ENCODE results near the gene CCL18. TPM values are rescaled to one million over a fixed set of nuclear protein-coding genes. Genes with fewer than 3 reads are reported as not detected.
"Not testable (repeated sequence)": the region's sequence is repeated elsewhere in the genome, so short reads cannot be mapped to it uniquely, and the experiment has no call there.

The CCL18 gene
- total RNA-seq, 4 donors from 2014 or later, result 4.5 TPM; not detected in 3

- Histone ChIP-seq H3K4me1 (peaks cover 0 to 7% (median 0%) of the 10 kb centered on the region in 4 donors), H3K9me3 (no peaks in the 10 kb centered on the region), H3K27ac (no peak overlapping the region), H3K36me3 (no peaks in the 10 kb centered on the region), H3K4me3 (no peak overlapping the region), H3K27me3 (no peaks in the 10 kb centered on the region)
- no peak for DNase-seq (ENCODE audit: low spot score in 2 of 2)
- WGBS, 2 donors, result 15 to 27% methylated on average over 5 of the region's 5 CpGs
- no peak for TF ChIP-seq EP300 (IDR thresholded peaks at IDR 0.05)
- TF ChIP-seq POLR2A (IDR thresholded peaks at IDR 0.05), result no peak
- no peak for TF ChIP-seq CTCF (IDR thresholded peaks at IDR 0.05)
Observed at GRCh38 chr17:36117505-36118382, 53.7 kb downstream of the CCL18 start.

GRCh38 chr17:36118477-36119353 is 54.6 kb downstream of the CCL18 start:
- Histone ChIP-seq H3K27me3 (no peaks in the 10 kb centered on the region), H3K9me3 (no peaks in the 10 kb centered on the region), H3K27ac (no peak overlapping the region), H3K4me1 (peaks cover 0 to 7% (median 0%) of the 10 kb centered on the region in 4 donors), H3K4me3 (no peak overlapping the region), H3K36me3 (no peaks in the 10 kb centered on the region)
- TF ChIP-seq EP300 (IDR thresholded peaks at IDR 0.05) (no peak), CTCF (IDR thresholded peaks at IDR 0.05) (no peak), POLR2A (IDR thresholded peaks at IDR 0.05) (no peak)
- WGBS, 2 donors, result 88 to 92% methylated on average over 12 of the region's 12 CpGs
- DNase-seq (ENCODE audit: low spot score in 2 of 2), result no peak

GRCh38 chr17:36120221-36120620 is 56.1 kb downstream of the CCL18 start:
- TF ChIP-seq POLR2A (IDR thresholded peaks at IDR 0.05) (no peak), CTCF (IDR thresholded peaks at IDR 0.05) (no peak), EP300 (IDR thresholded peaks at IDR 0.05) (no peak)
- Histone ChIP-seq H3K4me3 (no peak overlapping the region), H3K27me3 (no peaks in the 10 kb centered on the region), H3K27ac (no peak overlapping the region), H3K9me3 (peaks cover 0 to 6% (median 0%) of the 10 kb centered on the region in 4 donors), H3K4me1 (peaks cover 0 to 7% (median 0%) of the 10 kb centered on the region in 4 donors), H3K36me3 (peaks cover 0 to 3% (median 0%) of the 10 kb centered on the region in 3 donors)
- 68 to 72% methylated on average over 3 of the region's 3 CpGs for WGBS, 2 donors
- DNase-seq (ENCODE audit: low spot score in 2 of 2), result no peak

- not testable (repeated sequence) for H3K4me1 ChIP-seq; H3K36me3 ChIP-seq; H3K27me3 ChIP-seq; H3K27ac ChIP-seq; H3K4me3 ChIP-seq; DNase-seq (ENCODE audit: low spot score in 2 of 2)
- peaks cover 0 to 14% (median 0%) of the 10 kb centered on the region in 4 donors for H3K9me3 ChIP-seq
- WGBS, 2 donors, result 65 to 70% methylated on average over 6 of the region's 6 CpGs
Observed at GRCh38 chr17:36121099-36121498, 57.0 kb downstream of the CCL18 start.

Small RNA genes within 50 kb of the gene (small RNA-seq; reads per million reads assigned to genes)
- gene RN7SL301P, result not detected

Other genes with a start within 250 kb of the CCL18 start
- not detected for gene HEATR9, start 195.4 kb upstream of the CCL18 start, total RNA-seq
- 1 to 10 TPM in 3 of 4 donors, not detected in 1; 1.1 to 3.8 (median 1.4) TPM for gene CCL5, start 183.9 kb upstream of the CCL18 start, total RNA-seq
- gene RDM1, start 133.5 kb upstream of the CCL18 start, total RNA-seq, result not detected
- gene LYZL6, start 120.6 kb upstream of the CCL18 start, total RNA-seq, result not detected
- not detected for gene CCL16, start 82.8 kb upstream of the CCL18 start, total RNA-seq
- gene CCL14, start 77.5 kb upstream of the CCL18 start, total RNA-seq, result 10 to 100 TPM; 14.4 to 62.6 (median 25.8) TPM
- not detected for gene CCL15, start 62.7 kb upstream of the CCL18 start, total RNA-seq
- gene CCL23, start 46.3 kb upstream of the CCL18 start, total RNA-seq, result 10 to 100 TPM in 2 of 4 donors, 1 to 10 TPM in 2; 3.1 to 36.9 (median 15.9) TPM
- gene CCL3, start 25.9 kb downstream of the CCL18 start, total RNA-seq, result 1 to 10 TPM in 1 of 4 donors, not detected in 3; 3.6 TPM
- 1 to 10 TPM in 2 of 4 donors, under 1 TPM in 1, not detected in 1; 0.90 to 2.4 (median 1.9) TPM for gene CCL4, start 39.6 kb downstream of the CCL18 start, total RNA-seq
- 1 to 10 TPM in 2 of 4 donors, not detected in 2; 1.0 to 4.5 TPM for gene TBC1D3B, start 112.4 kb downstream of the CCL18 start, total RNA-seq
- not detected for gene CCL3L1, start 132.5 kb downstream of the CCL18 start, total RNA-seq
- gene CCL4L2, start 146.8 kb downstream of the CCL18 start, total RNA-seq, result 1 to 10 TPM in 1 of 4 donors, not detected in 3; 1.5 TPM
- gene TBC1D3I, start 200.3 kb downstream of the CCL18 start, total RNA-seq, result 1 to 10 TPM in 1 of 4 donors, not detected in 3; 2.7 TPM

Data from tibial nerve (tissue), 4 donors.